Right hindlimb (tissue), 1 donor: Measurements from ENCODE around the gene PTH.

Experiments used
- DNase-seq: peaks from one replicate; pipeline ENCODE4 v3.0.0-alpha.2; 2018

PTH gene

GRCh38 chr11:13495929-13496328 lies at the start of gene PTH:
Gene PTH, minus strand, starts transcription at chr11:13495997. Its CDS starts 3,142 bp downstream, at chr11:13492855.
- no peak for DNase-seq

GRCh38 chr11:13538044-13538443 lies 42.2 kb upstream of the PTH start:
- no peak for DNase-seq

- DNase-seq = no peak
Observed at GRCh38 chr11:13535819-13536218, 40.0 kb upstream of the PTH start.

GRCh38 chr11:13534358-13534757 lies 38.6 kb upstream of the PTH start:
- DNase-seq = no peak

- DNase-seq = no peak
Observed at GRCh38 chr11:13525257-13525656, 29.5 kb upstream of the PTH start.

- DNase-seq = no peak
Observed at GRCh38 chr11:13503393-13503792, 7.6 kb upstream of the PTH start.

- no peak for DNase-seq
Observed at GRCh38 chr11:13502492-13502891, 6.7 kb upstream of the PTH start.

- DNase-seq = no peak
Observed at GRCh38 chr11:13494051-13494450, 1.7 kb downstream of the PTH start.

- no peak for DNase-seq
Observed at GRCh38 chr11:13487661-13488030, 8.2 kb downstream of the PTH start.

GRCh38 chr11:13486926-13487660 lies 8.7 kb downstream of the PTH start:
- no peak for DNase-seq

GRCh38 chr11:13480198-13480597 lies 15.6 kb downstream of the PTH start:
- no peak for DNase-seq

GRCh38 chr11:13479688-13480087 lies 16.1 kb downstream of the PTH start:
- DNase-seq = no peak

- no peak for DNase-seq
Observed at GRCh38 chr11:13475091-13475490, 20.7 kb downstream of the PTH start.

- no peak for DNase-seq
Observed at GRCh38 chr11:13473013-13473722, 22.6 kb downstream of the PTH start.

GRCh38 chr11:13468750-13469149 lies 27.0 kb downstream of the PTH start:
- DNase-seq = no peak

GRCh38 chr11:13465909-13466371 lies 29.9 kb downstream of the PTH start:
- DNase-seq = no peak

- DNase-seq = no peak
Observed at GRCh38 chr11:13463779-13464290, 32.0 kb downstream of the PTH start.

GRCh38 chr11:13462901-13463778 lies 32.7 kb downstream of the PTH start, which contains the start of gene BTBD10:
Gene BTBD10, minus strand, starts transcription at chr11:13463222. Its CDS starts 18,098 bp downstream, at chr11:13445124.
- DNase-seq = peak; percentile 97

- no peak for DNase-seq
Observed at GRCh38 chr11:13462311-13462900, 33.4 kb downstream of the PTH start.

- DNase-seq = no peak
Observed at GRCh38 chr11:13461291-13461690, 34.5 kb downstream of the PTH start.

GRCh38 chr11:13450832-13451397 lies 44.9 kb downstream of the PTH start:
- no peak for DNase-seq

- no peak for DNase-seq
Observed at GRCh38 chr11:13449522-13449921, 46.3 kb downstream of the PTH start.
